Astrocyte (in vitro differentiated cells and primary cell): ENCODE data around the gene HSPA4L. TPM values are rescaled to one million over a fixed set of nuclear protein-coding genes. Genes with fewer than 3 reads are reported as not detected.

ENCODE experiments used
- DNase-seq: peaks from one replicate; pipeline ENCODE4 v3.0.0-alpha.2; 2010; ENCODE audit warnings: low read depth
- FAIRE-seq: peaks from 2 replicates; lab custom pipeline; 2011; peaks lifted over from hg19 to GRCh38; lab: Jason Lieb, UNC
- H2AFZ ChIP-seq: 2 replicates; pipeline ENCODE4 v1.6.0; 2012; ENCODE audit warnings: low read depth, low read length, inconsistent platforms
- H3K27ac ChIP-seq: 2 replicates; pipeline ENCODE4 v1.5.1; 2011; ENCODE audit warnings: low read depth, low read length, inconsistent platforms
- H3K27me3 ChIP-seq: 2 replicates; pipeline ENCODE4 v1.6.0; 2011; ENCODE audit warnings: low read length, inconsistent platforms; ENCODE audit not compliant: insufficient read depth
- H3K36me3 ChIP-seq: 2 replicates; pipeline ENCODE4 v1.5.1; 2011; ENCODE audit warnings: low read length, inconsistent platforms; ENCODE audit not compliant: insufficient read depth
- H3K4me1 ChIP-seq: 2 replicates; pipeline ENCODE4 v1.5.1; 2011; ENCODE audit warnings: low read length, inconsistent platforms; ENCODE audit not compliant: insufficient read depth
- H3K4me2 ChIP-seq: 2 replicates; pipeline ENCODE4 v1.6.0; 2012; ENCODE audit warnings: low read length, inconsistent platforms
- H3K4me3 ChIP-seq: 2 replicates; pipeline ENCODE4 v1.5.1; 2011; ENCODE audit warnings: low read depth, mild to moderate bottlenecking, low read length, inconsistent platforms; ENCODE audit not compliant: insufficient read depth
- H3K79me2 ChIP-seq: 2 replicates; pipeline ENCODE4 v1.6.0; 2012; ENCODE audit warnings: mild to moderate bottlenecking, low read length, inconsistent platforms; ENCODE audit not compliant: insufficient read depth
- H3K9ac ChIP-seq: 2 replicates; pipeline ENCODE4 v1.6.0; 2012; ENCODE audit warnings: mild to moderate bottlenecking, low read length, inconsistent platforms
- H3K9me3 ChIP-seq: 2 replicates; pipeline ENCODE4 v1.5.1; 2012; ENCODE audit warnings: low read depth, mild to moderate bottlenecking, low read length, inconsistent platforms; ENCODE audit not compliant: insufficient read depth
- H4K20me1 ChIP-seq: 2 replicates; pipeline ENCODE4 v1.6.0; 2012; ENCODE audit warnings: low read length, inconsistent platforms; ENCODE audit not compliant: insufficient read depth
- H3K27ac Mint-ChIP-seq: one replicate; pipeline ENCODE4 v1.8.0; 2021; ENCODE audit warnings: mild to moderate bottlenecking, mixed read lengths; ENCODE audit not compliant: unreplicated experiment
- H3K27me3 Mint-ChIP-seq: one replicate; pipeline ENCODE4 v1.8.0; 2021; ENCODE audit warnings: low read depth, mixed read lengths; ENCODE audit not compliant: unreplicated experiment
- H3K36me3 Mint-ChIP-seq: one replicate; pipeline ENCODE4 v1.8.0; 2021; ENCODE audit warnings: low read depth, mixed read lengths; ENCODE audit not compliant: unreplicated experiment
- H3K4me1 Mint-ChIP-seq: one replicate; pipeline ENCODE4 v1.8.0; 2021; ENCODE audit warnings: low read depth, mixed read lengths; ENCODE audit not compliant: unreplicated experiment
- H3K4me3 Mint-ChIP-seq: one replicate; pipeline ENCODE4 v1.8.0; 2021; ENCODE audit warnings: mild to moderate bottlenecking, moderate library complexity, mixed read lengths; ENCODE audit not compliant: unreplicated experiment
- H3K9me3 Mint-ChIP-seq: one replicate; pipeline ENCODE4 v1.8.0; 2021; ENCODE audit warnings: mild to moderate bottlenecking, mixed read lengths; ENCODE audit not compliant: unreplicated experiment
- CTCF ChIP-seq: IDR thresholded peaks from 2 replicates; pipeline ENCODE4 v1.5.1; 2011; ENCODE audit warnings: low read depth, mild to moderate bottlenecking, inconsistent platforms, low read length, moderate library complexity; ENCODE audit not compliant: insufficient read depth
- EZH2 ChIP-seq: IDR thresholded peaks from 2 replicates; pipeline ENCODE4 v1.6.1; 2012; ENCODE audit warnings: mild to moderate bottlenecking, low read length, inconsistent platforms; ENCODE audit not compliant: insufficient read depth
- total RNA-seq: library from RNA; stranded (reverse); gene quantifications from 2 replicates; pipeline ENCODE4 v1.2.1, GENCODE V29; 2021

Gene HSPA4L
- total RNA-seq, 1 donor from 2014 or later: 8.9 TPM

- H3K4me1 ChIP-seq: no peaks in the 10 kb centered on the region
- DNase-seq (no peak), FAIRE-seq (no peak)
- no peak overlapping the region for H3K9ac ChIP-seq
- no peaks in the 10 kb centered on the region for H3K79me2 ChIP-seq
- H2AFZ ChIP-seq: no peak overlapping the region
- Mint-ChIP-seq H3K4me1 (no peaks in the 10 kb centered on the region), H3K27ac (no peak overlapping the region), H3K36me3 (peaks cover 1% of the 10 kb centered on the region), H3K4me3 (no peak overlapping the region), H3K27me3 (no peaks in the 10 kb centered on the region), H3K9me3 (peaks cover 10% of the 10 kb centered on the region)
- H3K36me3 ChIP-seq: no peaks in the 10 kb centered on the region
- no peaks in the 10 kb centered on the region for H3K27me3 ChIP-seq
- TF ChIP-seq CTCF (no peak), EZH2 (no peak)
- no peak overlapping the region for H3K4me2 ChIP-seq
- no peak overlapping the region for H3K27ac ChIP-seq
- no peaks in the 10 kb centered on the region for H4K20me1 ChIP-seq
- peaks cover 8% of the 10 kb centered on the region for H3K9me3 ChIP-seq
- H3K4me3 ChIP-seq: no peak overlapping the region
Observed at GRCh38 chr4:127747883-127748282, 34.2 kb upstream of the HSPA4L start.

GRCh38 chr4:127748957-127749356 lies 33.2 kb upstream of the HSPA4L start:
- Histone ChIP-seq H3K4me2 (no peak overlapping the region), H3K36me3 (no peaks in the 10 kb centered on the region), H3K79me2 (no peaks in the 10 kb centered on the region), H4K20me1 (no peaks in the 10 kb centered on the region), H3K27ac (no peak overlapping the region), H2AFZ (no peak overlapping the region), H3K4me3 (no peak overlapping the region), H3K4me1 (no peaks in the 10 kb centered on the region), H3K27me3 (no peaks in the 10 kb centered on the region), H3K9ac (no peak overlapping the region), H3K9me3 (peaks cover 8% of the 10 kb centered on the region)
- FAIRE-seq (no peak), DNase-seq (no peak)
- TF ChIP-seq CTCF (no peak), EZH2 (no peak)
- Mint-ChIP-seq H3K27ac (no peak overlapping the region), H3K4me3 (no peak overlapping the region), H3K9me3 (peaks cover 10% of the 10 kb centered on the region), H3K36me3 (peaks cover 1% of the 10 kb centered on the region), H3K4me1 (no peaks in the 10 kb centered on the region), H3K27me3 (no peaks in the 10 kb centered on the region)

- Mint-ChIP-seq H3K9me3 (peaks cover 3% of the 10 kb centered on the region), H3K27me3 (no peaks in the 10 kb centered on the region), H3K4me3 (no peak overlapping the region), H3K4me1 (no peaks in the 10 kb centered on the region), H3K27ac (no peak overlapping the region), H3K36me3 (no peaks in the 10 kb centered on the region)
- DNase-seq: no peak
- Histone ChIP-seq H3K36me3 (no peaks in the 10 kb centered on the region), H3K9ac (no peak overlapping the region), H2AFZ (no peak overlapping the region), H3K4me3 (no peak overlapping the region), H3K9me3 (no peaks in the 10 kb centered on the region), H4K20me1 (no peaks in the 10 kb centered on the region), H3K4me1 (no peaks in the 10 kb centered on the region), H3K79me2 (no peaks in the 10 kb centered on the region), H3K4me2 (no peak overlapping the region), H3K27ac (no peak overlapping the region), H3K27me3 (no peaks in the 10 kb centered on the region)
- TF ChIP-seq CTCF: no peak
- TF ChIP-seq EZH2: no peak
- no peak for FAIRE-seq
Observed at GRCh38 chr4:127756906-127757305, 25.2 kb upstream of the HSPA4L start.
